WTC11 (cell line): ENCODE results near the gene SRC. TPM values are rescaled to one million over a fixed set of nuclear protein-coding genes. Genes with fewer than 3 reads are reported as not detected.

Experiments used
- ATAC-seq: fragments of 200-7000 bp; cut with Tn5 transposase; 2 replicates; pipeline ENCODE4 v1.10.0; 2021; ENCODE audit warnings: mild to moderate bottlenecking, moderate library complexity
- CTCF ChIA-PET: fragments of 300-600 bp; sonication (Branson Sonifier 250); formaldehyde crosslinking; loops from one replicate; lab custom pipeline; 2021; ENCODE audit warnings: antibody characterized with exemption; lab: Charles Lee
- POLR2A ChIA-PET: fragments of 350-600 bp; sonication (Branson Sonifier 250); formaldehyde crosslinking; loops from one replicate; lab custom pipeline; 2021; ENCODE audit warnings: antibody characterized with exemption; lab: Charles Lee
- DNase-seq: peaks from one replicate; pipeline ENCODE4 v3.0.0; 2021; ENCODE audit warnings: low spot score
- H3K27ac Mint-ChIP-seq: 2 replicates; pipeline ENCODE4 v1.8.0; 2021; ENCODE audit warnings: mixed read lengths
- H3K27me3 Mint-ChIP-seq: 2 replicates; pipeline ENCODE4 v1.8.0; 2021; ENCODE audit warnings: low read depth, mild to moderate bottlenecking, moderate library complexity, mixed read lengths
- H3K36me3 Mint-ChIP-seq: 2 replicates; pipeline ENCODE4 v1.8.0; 2021; ENCODE audit warnings: mixed read lengths
- H3K4me1 Mint-ChIP-seq: 2 replicates; pipeline ENCODE4 v1.8.0; 2022; ENCODE audit warnings: mixed read lengths
- H3K4me3 Mint-ChIP-seq: 2 replicates; pipeline ENCODE4 v1.8.0; 2021; ENCODE audit warnings: mild to moderate bottlenecking, moderate library complexity, mixed read lengths
- H3K9me3 Mint-ChIP-seq: 2 replicates; pipeline ENCODE4 v1.8.0; 2021; ENCODE audit warnings: mixed read lengths
- AFF4 ChIP-seq: sonication (generic); formaldehyde crosslinking; IDR thresholded peaks from 2 replicates; pipeline ENCODE4 v1.8.1; 2023; ENCODE audit warnings: mild to moderate bottlenecking, missing genetic modification reagents, borderline replicate concordance
- ATF1 ChIP-seq: sonication (generic); formaldehyde crosslinking; IDR thresholded peaks from 2 replicates; pipeline ENCODE4 v1.8.1; 2023; ENCODE audit warnings: mild to moderate bottlenecking, moderate library complexity, missing genetic modification reagents
- ATF3 ChIP-seq: sonication (generic); formaldehyde crosslinking; conservative IDR thresholded peaks from 2 replicates; pipeline ENCODE4 v1.8.1; 2022; ENCODE audit warnings: mild to moderate bottlenecking, missing genetic modification reagents
- CREB1 ChIP-seq: sonication (generic); formaldehyde crosslinking; IDR thresholded peaks from 2 replicates; pipeline ENCODE4 v1.8.0; 2023; ENCODE audit warnings: mild to moderate bottlenecking, missing genetic modification reagents
- CREM ChIP-seq: sonication (generic); formaldehyde crosslinking; IDR thresholded peaks from 2 replicates; pipeline ENCODE4 v1.8.1; 2022; ENCODE audit warnings: mild to moderate bottlenecking, missing genetic modification reagents, moderate library complexity
- E2F1 ChIP-seq: sonication (generic); formaldehyde crosslinking; IDR thresholded peaks from 2 replicates; pipeline ENCODE4 v1.8.0; 2022; ENCODE audit warnings: mild to moderate bottlenecking, missing genetic modification reagents
- E2F4 ChIP-seq: sonication (generic); formaldehyde crosslinking; IDR thresholded peaks from 2 replicates; pipeline ENCODE4 v1.8.1; 2022; ENCODE audit warnings: low read depth, mild to moderate bottlenecking, moderate library complexity, missing genetic modification reagents, borderline replicate concordance
- FOXJ3 ChIP-seq: sonication (generic); formaldehyde crosslinking; IDR thresholded peaks from 2 replicates; pipeline ENCODE4 v1.9.0; 2021; ENCODE audit warnings: missing genetic modification reagents, mild to moderate bottlenecking, borderline replicate concordance
- FOXK1 ChIP-seq: sonication (generic); formaldehyde crosslinking; IDR thresholded peaks from 2 replicates; pipeline ENCODE4 v1.8.0; 2022; ENCODE audit warnings: mild to moderate bottlenecking, moderate library complexity, missing genetic modification reagents
- IRF2 ChIP-seq: sonication (generic); formaldehyde crosslinking; IDR thresholded peaks from 2 replicates; pipeline ENCODE4 v1.8.0; 2022; ENCODE audit warnings: low read depth, missing genetic modification reagents, borderline replicate concordance
- JAZF1 ChIP-seq: fragments of 250-450 bp; sonication (Bioruptor Pico); IDR thresholded peaks from 2 replicates; pipeline ENCODE4 v1.9.0; 2021; ENCODE audit warnings: moderate library complexity, mild to moderate bottlenecking, inconsistent platforms
- NFYB ChIP-seq: sonication (generic); formaldehyde crosslinking; conservative IDR thresholded peaks from 2 replicates; pipeline ENCODE4 v1.8.0; 2022; ENCODE audit warnings: low read depth, missing genetic modification reagents
- RELA ChIP-seq: sonication (generic); formaldehyde crosslinking; IDR thresholded peaks from 2 replicates; pipeline ENCODE4 v1.8.1; 2022; ENCODE audit warnings: missing genetic modification reagents, mild to moderate bottlenecking, borderline replicate concordance
- SP1 ChIP-seq: sonication (generic); formaldehyde crosslinking; conservative IDR thresholded peaks from 2 replicates; pipeline ENCODE4 v1.8.1; 2022; ENCODE audit warnings: missing genetic modification reagents
- ZNF263 ChIP-seq: sonication (generic); formaldehyde crosslinking; IDR thresholded peaks from 2 replicates; pipeline ENCODE4 v1.8.1; 2022; ENCODE audit warnings: low read depth, mild to moderate bottlenecking, moderate library complexity, missing genetic modification reagents
- ZNF396 ChIP-seq: fragments of 250-450 bp; sonication (Bioruptor Pico); IDR thresholded peaks from 2 replicates; pipeline ENCODE4 v1.8.0; 2021; ENCODE audit warnings: mild to moderate bottlenecking, moderate library complexity, borderline replicate concordance
- ZNF423 ChIP-seq: fragments of 250-450 bp; sonication (Bioruptor Pico); IDR thresholded peaks from 2 replicates; pipeline ENCODE4 v2.1.2; 2022; ENCODE audit warnings: mild to moderate bottlenecking, moderate library complexity
- total RNA-seq: library from RNA; stranded (reverse); gene quantifications from 3 replicates; pipeline ENCODE4 v1.2.3, GENCODE V29; 2021
- TF ChIP-seq, protein P1 (sequence below): sonication (generic); formaldehyde crosslinking; IDR thresholded peaks from 2 replicates; pipeline ENCODE4 v1.8.1; 2023; ENCODE audit warnings: mild to moderate bottlenecking, moderate library complexity, missing genetic modification reagents
- TF ChIP-seq, protein P2 (sequence below): fragments of 250-450 bp; sonication (Bioruptor Pico); IDR thresholded peaks from 2 replicates; pipeline ENCODE4 v1.9.0; 2021; ENCODE audit warnings: mild to moderate bottlenecking
- TF ChIP-seq, protein P3 (sequence below): sonication (generic); formaldehyde crosslinking; IDR thresholded peaks from 2 replicates; pipeline ENCODE4 v1.8.1; 2022; ENCODE audit warnings: mild to moderate bottlenecking, moderate library complexity, missing genetic modification reagents

SRC gene
- total RNA-seq, 1 experiment from 2014 or later, result 33.3 TPM

DNA sequence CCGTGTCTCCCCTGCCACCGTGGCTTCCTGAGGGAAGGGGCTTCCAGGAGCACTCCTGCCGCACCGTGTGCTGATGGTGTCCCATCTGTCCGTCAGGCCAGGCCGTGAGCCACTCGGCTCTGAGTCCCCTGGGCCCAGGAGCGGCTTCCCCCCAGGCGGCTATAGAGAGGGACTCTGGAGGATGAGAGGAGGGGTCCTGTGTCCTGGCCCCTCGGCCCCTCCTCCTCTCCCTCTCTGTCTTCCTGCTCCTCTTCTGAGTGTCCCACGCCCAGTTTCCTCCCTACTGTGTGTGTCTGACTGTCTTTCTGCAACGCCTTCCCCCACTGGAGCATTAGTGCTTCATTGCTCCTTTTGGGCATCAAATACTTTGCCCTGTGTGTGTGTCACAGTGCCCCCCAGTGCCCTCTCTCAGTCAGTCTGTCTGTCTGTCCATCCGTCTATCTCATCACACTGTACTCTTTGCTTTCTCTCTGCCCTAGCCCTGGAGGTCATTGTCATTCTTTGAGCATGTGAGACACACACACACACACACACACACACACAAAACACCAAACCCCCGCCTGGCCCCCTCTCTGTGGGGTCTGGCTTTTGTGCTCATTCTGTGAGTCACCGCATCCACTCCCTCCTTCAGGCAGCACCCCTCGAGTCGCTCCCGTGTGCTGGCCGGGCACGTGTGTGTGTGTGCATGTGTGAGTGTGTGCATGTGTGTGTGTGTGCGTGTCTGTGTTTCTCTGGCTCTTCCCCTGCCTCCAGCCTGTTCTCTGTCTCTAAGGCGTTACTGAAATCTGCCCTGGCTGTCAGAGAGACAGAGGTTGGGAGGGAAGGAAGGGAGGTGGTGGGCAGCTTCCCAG, 71.9 kb downstream of the SRC start (continued):
- TF ChIP-seq, protein P1, sequence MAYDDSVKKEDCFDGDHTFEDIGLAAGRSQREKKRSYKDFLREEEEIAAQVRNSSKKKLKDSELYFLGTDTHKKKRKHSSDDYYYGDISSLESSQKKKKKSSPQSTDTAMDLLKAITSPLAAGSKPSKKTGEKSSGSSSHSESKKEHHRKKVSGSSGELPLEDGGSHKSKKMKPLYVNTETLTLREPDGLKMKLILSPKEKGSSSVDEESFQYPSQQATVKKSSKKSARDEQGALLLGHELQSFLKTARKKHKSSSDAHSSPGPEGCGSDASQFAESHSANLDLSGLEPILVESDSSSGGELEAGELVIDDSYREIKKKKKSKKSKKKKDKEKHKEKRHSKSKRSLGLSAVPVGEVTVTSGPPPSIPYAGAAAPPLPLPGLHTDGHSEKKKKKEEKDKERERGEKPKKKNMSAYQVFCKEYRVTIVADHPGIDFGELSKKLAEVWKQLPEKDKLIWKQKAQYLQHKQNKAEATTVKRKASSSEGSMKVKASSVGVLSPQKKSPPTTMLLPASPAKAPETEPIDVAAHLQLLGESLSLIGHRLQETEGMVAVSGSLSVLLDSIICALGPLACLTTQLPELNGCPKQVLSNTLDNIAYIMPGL (CRISPR knock-in tag), result no peak
- TF ChIP-seq IRF2 (CRISPR knock-in tag) (no peak), ZNF263 (CRISPR knock-in tag) (no peak), NFYB (CRISPR knock-in tag) (no peak), ZNF423 (CRISPR knock-in tag) (no peak), ZNF396 (CRISPR knock-in tag) (no peak)
- TF ChIP-seq, protein P2, sequence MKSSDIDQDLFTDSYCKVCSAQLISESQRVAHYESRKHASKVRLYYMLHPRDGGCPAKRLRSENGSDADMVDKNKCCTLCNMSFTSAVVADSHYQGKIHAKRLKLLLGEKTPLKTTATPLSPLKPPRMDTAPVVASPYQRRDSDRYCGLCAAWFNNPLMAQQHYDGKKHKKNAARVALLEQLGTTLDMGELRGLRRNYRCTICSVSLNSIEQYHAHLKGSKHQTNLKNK (CRISPR knock-in tag), result no peak

GRCh38 chr20:37418591-37419109, 72.7 kb downstream of the SRC start:
- ATAC-seq, result no peak
- Mint-ChIP-seq H3K4me1 (peaks cover 43% of the 10 kb centered on the region), H3K4me3 (no peak overlapping the region)
- CTCF ChIA-PET, result no interaction called here
- TF ChIP-seq, protein P1 (CRISPR knock-in tag), result no peak
- TF ChIP-seq CREM (CRISPR knock-in tag), result no peak
- TF ChIP-seq FOXK1, result no peak
- TF ChIP-seq ATF3 (CRISPR knock-in tag), result no peak
- no peak for TF ChIP-seq AFF4 (CRISPR knock-in tag)
- no peak for TF ChIP-seq SP1 (CRISPR knock-in tag)
- TF ChIP-seq ATF1 (CRISPR knock-in tag), result no peak
- TF ChIP-seq, protein P3, sequence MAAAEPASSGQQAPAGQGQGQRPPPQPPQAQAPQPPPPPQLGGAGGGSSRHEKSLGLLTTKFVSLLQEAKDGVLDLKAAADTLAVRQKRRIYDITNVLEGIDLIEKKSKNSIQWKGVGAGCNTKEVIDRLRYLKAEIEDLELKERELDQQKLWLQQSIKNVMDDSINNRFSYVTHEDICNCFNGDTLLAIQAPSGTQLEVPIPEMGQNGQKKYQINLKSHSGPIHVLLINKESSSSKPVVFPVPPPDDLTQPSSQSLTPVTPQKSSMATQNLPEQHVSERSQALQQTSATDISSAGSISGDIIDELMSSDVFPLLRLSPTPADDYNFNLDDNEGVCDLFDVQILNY (CRISPR knock-in tag), result no peak
- no peak for TF ChIP-seq CREB1 (CRISPR knock-in tag)
- no peak for TF ChIP-seq ZNF263 (CRISPR knock-in tag)
- TF ChIP-seq FOXJ3 (CRISPR knock-in tag), result no peak
- TF ChIP-seq JAZF1, result no peak
- TF ChIP-seq RELA (CRISPR knock-in tag), result no peak
- no peak for TF ChIP-seq E2F1
- no peak for TF ChIP-seq E2F4
- TF ChIP-seq, all 79 proteins: peak for 0
- DNase-seq, result no peak
- H3K9me3 Mint-ChIP-seq, result no peaks in the 10 kb centered on the region
- POLR2A ChIA-PET, result no interaction called here
- H3K27me3 Mint-ChIP-seq, result peaks cover 18% of the 10 kb centered on the region
- H3K36me3 Mint-ChIP-seq, result no peaks in the 10 kb centered on the region
- H3K27ac Mint-ChIP-seq, result no peak overlapping the region
